Stimulated activated naive CD4-positive, alpha-beta T cell (primary cell): ENCODE results near the gene BSND.
A peak's percentile ranks its signal among the peaks of the same experiment; 100 is the strongest.
"Not testable (repeated sequence)": the region's sequence is repeated elsewhere in the genome, so short reads cannot be mapped to it uniquely, and the experiment has no call there.

Experiments
- DNase-seq, 6 experiments: peaks; one replicate each; lab custom pipeline; 2025; lab: John Stamatoyannopoulos, UW

Gene BSND

DNA sequence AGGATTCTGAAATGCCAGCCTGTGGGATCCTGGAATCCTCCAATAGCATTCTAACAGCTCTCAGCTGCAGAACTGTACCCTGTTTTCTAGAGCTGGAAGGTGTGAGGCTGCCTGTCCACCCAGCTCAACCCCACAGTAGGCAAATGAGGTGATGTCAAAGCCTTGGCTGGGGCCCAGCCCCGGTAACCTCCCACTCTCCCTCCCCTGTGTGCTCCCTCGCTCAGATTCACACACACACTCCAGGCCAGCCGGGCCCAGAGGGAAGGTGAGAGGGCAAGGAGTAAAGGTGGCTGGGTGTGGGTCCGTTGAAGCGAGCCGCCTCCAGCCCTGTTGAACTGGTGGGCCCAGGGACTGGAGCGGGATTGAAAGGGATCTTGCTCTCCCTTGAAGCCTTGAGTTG, at the start of gene BSND:
Gene BSND (plus strand): TSS at position 257 of the 400 bp plus-strand sequence. CDS start 254 bp downstream, outside the sequence.
- DNase-seq = no peak

DNA sequence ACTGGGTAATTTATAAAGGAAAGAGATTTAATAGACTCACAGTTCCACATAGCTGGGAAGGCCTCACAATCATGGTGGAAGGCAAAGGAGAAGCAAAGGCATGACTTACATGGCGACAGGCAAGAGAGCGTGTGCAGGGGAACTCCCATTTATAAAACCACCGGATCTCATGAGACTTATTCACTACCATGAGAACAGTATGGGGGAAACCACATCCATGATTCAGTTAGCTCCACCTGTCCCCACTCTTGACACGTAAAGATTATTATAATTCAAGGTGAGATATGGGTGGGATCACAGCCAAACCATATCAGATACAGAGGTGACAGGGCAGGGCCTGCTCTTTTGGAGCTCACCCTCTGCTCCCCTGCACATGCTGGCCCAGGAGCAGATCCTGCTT, 49.7 kb upstream of the BSND start:
- no peak for DNase-seq

DNA sequence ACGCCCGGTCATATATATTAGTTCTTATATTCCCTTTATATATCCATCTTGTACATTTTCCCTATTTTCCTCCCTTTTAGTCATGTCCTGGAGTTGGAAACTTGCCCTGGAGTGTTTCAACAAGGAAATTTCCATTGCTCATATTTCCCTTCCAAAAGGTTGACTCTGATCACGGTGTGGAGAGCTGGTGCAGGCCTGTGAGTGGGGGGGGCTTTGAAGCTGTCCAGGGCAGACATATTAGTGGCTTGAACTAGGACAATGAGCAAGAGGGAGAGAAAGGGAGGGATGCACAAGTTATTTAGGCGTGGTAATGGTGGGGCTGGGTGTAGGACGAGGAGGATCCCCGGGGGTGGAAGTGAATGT, 48.7 kb upstream of the BSND start:
- DNase-seq = no peak

DNA sequence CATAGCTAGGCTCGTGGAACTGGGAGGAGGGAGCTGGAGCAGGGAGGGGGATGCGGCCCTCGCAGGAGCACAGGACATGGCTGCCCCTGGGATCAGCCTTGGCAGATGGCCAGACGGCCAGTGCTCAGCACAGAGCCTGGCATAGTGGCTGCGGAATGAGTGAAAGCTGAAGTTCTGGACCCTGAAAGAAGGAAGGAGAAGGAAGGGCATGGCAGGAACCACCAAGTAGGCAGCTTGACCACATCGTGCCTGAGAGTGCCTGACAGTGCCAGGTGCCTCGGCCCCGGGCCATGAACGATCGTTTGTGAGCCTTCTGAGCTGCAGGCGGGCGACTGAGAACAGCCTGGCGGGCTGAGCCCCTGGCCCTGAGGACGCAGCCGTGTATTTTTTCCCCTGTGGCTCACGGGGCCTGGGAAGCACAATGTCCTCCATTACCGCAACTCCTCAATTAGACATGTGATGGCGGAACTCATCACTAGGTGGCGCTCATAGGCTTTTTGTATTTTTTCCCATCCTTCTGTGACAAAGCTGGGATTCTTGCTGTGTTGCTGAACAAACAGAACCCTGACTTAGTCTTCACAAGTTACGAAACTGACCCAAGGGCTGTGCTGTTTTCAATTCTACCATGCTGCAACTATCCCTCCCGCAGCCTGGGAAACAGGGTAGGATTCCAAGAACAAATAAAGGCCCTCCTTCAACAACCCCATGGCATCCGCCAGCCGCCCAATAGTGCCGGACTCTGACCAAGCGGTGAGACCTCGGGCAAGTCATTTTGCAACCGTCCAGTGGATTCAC, 48.2 kb upstream of the BSND start:
- peak in 3 of 6 experiments; percentile 1 to 13 (median 11) for DNase-seq

DNA sequence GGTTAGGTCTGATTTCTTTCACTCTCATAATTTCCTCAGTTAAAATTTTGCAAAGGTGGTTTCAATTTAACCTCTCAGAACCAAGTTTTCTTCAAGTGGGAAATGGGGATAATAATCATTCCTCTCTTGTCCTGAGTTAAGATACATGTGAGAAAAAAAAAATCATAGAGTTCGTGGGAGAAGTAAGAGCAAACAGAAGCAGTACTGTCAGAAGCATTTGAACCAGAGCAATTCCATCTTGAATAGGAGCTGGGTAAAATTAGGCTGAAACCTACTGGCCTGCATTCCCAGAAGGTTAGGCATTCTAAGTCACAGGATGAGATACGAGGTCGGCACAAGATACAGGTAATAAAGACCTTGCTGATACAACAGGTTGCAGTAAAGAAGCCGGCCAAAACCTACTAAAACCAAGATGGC, 46.9 kb upstream of the BSND start:
- DNase-seq = no peak

DNA sequence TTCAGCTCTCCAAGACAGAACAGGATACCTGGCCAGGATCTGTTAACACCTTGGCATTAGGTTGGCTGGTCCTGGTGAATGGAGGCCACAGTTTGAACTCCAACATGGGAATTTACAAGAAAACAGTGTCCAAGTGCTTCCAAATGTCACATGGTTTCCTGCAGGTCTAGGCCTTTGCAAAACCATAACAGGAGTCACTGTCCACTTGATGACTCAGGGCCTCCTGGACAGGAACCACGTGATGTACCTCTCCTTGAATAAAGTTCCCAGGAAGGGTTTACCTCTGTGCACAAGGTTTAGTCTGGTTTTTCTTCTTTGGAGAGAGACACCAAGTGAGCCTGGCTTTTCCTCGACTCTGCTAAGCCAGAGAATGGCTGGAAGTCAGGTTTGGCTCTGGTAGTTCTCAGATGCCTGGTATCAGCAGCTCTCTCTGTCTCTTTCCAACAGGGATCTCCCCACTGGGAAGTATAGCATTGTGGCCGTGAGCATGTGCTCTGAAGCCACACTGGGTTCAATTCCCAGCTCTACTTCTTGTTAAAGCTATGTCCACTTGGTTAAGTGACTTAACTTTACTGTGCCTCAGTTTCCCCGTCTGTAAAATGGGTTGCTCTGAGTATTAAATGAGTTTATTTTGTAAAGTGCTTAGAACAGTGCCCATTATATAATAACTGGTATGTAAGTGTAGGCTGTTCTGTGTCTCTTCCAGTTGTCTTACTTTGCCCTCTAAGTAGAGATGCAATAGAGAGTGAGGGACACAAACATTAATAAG, 45.6 kb upstream of the BSND start:
- no peak for DNase-seq

DNA sequence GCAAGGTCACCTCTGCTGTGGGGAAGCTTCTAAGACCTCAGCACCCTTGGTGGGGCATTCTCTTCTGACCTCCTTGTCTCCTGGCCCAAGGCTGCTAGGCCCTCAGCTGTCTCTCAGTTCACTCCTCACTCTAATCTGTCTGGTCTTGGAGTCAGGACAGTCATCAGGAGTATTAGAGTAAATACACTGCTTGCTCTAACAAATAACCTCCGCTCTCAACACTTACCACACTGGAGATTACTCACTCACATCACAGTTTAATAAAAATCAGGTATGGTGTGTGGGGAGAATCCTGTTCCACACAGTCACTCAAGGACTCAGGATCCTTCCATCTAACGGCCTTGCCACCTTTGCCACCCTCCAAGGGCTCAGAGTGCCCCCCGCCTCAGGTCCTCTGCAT, 44.9 kb upstream of the BSND start:
- no peak for DNase-seq

DNA sequence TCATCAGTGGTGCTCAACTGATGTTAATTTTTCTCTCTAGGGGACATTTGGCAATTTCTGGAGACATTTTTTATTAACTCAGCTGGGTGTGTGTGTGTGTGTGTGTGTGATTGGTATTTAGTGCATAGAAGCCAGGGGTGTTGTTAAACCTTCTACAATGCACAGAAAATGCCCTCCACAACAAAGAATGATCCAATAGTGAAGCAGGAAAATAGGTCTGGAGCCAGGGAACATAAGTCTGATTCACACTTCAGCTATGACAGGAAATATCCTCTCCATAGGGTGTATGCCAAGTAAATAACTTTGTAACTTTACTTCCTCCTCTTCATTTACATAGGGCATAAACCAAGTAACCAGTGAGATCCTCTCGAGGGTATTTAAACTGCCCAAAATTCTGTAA, 43.4 kb upstream of the BSND start:
- DNase-seq = no peak

DNA sequence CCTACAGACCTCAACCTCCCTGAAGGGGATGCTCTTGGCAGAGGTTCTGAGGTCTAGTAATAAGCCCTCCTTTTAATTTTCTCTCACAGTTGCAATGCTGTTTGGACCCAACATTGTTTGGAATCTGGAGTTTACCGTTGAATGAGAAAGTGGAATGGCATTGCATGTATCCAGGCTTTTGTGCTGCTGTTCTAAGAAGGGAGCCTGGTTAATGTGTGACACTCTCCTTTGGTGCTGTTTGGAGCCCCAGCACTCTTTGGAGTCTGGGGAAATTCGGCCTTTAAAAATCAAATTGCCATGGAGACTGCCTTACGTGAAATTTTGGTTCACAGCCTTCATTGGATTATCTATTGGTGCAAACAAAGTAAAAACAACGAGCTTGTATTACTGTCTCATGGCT, 42.0 kb upstream of the BSND start:
- DNase-seq = no peak

DNA sequence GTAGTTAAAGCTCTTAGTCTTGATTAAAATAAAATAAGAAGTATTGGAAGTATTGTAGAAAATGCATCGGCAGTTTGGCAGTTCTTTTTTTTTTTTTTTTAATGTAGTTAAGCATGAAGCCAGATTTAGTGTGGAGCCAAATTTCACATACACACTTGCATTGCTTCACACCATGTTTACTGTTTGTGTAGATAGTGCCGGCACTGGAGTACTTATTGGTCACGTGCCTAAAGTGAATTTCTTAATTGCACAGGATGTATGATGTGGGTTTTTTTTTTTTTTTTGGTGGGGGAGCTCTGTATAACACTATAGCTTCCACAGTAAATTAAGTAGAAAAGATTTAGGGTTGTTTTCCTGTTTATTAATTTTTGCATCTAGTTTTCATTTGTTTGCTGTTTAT, 39.5 kb upstream of the BSND start:
- DNase-seq = no peak

DNA sequence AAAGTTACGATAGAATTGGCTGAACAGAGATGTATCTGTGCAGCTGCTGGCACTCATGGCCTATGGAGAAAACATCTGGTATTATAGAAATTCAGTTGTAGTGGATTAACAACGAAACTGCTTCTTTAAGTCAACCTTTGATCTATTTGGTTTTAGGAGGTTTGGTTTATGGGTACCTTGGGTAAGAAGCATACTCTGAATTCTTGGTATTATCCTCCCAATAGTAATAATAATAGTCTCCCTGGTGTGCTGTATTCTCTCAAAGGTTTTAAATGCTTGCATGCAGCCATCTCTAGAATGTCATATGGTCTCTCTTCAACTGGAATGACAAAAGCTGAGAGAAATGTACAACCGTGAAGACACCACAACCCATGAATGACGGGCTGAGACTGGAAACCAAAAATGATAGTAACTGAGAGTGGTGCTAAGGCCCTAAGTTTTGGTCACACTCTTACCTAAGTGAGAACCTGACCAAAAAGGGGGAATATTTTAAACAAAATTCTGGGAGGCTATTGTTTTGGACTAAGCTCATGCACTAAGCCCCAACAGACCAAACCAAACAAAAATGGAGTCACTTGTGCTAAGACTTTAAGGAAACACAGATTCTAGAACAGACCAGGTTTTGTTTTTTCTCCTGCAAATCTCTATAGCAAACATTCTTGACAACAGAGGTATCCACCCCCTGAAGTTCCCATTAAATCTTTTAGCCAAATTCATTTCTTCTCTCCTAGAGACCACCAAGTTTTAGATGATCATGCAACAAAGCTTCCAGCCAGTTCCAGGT, 35.9 kb upstream of the BSND start:
- DNase-seq = no peak

DNA sequence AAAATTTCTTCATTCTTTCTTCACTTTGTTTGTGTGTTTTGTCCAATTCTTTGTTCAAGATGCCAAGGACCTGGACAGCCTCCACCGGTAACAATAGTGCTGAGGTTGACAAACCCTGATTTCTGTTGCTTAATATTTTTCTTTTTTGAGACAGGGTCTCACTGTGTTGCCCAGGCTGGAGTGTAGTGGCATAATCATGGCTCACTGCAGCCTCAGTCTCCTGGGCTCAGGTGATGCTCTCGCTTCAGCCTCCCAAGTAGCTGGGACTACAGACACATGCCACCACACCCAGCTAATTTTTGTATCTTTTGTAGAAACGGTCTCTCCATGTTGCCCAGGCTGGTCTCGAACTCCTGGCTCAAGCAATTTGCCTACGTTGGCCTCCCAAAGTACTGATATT, 34.9 kb upstream of the BSND start:
- not testable (repeated sequence) for DNase-seq

DNA sequence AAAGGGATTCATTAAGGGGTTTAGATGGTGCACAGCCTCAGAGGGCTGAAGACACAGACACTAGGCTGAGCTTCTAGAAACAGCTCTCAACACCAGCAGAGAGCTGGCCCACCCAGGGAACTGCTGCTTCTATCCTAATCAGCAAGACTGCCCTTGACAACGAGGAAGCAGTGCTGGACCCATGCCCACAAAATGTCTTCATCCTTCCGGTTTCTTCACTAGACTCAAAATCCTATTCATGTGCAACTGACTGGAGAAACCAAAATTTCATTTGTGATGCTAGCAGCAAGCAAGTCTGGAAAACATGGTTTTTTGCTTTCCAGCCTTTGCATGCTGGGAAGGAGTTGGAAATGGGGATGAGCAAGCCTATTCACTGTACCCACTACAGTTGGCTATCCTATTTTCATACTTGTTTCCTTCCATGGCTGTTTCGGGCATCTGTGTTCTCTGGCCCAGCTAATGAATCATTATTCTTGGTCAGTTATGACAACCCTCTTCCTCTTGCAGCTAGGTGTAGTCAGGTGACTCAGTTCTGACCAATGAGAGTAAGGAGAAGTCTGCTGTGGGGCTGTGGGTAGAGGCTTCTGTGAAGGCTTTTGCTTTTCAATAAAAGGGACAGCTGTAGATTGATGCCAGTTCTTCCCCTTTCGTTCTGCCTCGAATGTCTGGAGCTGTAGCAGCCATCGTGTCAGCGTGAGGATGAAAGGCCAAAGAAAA, 33.0 kb upstream of the BSND start:
- no peak for DNase-seq

DNA sequence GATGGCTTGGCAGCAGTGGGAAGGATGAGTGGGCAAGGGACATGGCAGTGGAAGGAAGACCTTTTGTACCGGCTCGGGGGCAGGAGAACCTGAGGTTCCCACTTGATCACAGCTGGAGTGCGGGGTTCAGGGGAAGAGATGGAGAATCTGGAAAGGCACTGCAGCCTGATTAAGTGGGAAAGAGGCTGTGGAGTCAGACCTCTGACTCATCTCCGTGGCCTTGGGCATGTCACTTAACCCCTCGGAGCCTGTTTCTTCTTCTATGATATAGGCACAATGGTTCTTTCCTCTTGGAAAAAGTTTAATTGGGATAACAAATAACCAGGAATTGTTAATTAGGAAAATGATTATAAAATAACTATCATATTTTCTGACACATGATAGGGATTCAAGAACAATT, 31.4 kb upstream of the BSND start:
- DNase-seq = no peak

DNA sequence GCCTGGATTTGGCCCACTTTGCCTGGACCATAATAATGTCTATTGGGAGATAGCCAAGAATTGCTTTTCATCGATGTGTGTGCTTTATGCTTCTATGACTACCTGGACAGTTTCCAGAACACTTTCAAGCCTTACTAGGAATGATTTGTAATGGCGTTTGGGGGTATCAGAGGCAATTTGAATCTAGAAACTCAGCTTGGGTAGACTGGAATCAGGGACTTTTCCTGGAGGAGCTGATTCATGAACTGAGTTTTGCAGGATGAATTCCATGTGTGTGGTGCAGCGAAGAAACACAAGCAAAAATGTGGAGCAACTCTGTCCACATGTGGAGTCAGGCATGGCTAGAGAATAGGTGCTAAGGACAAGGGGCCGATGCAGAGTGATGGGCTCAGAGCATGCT, 30.2 kb upstream of the BSND start:
- DNase-seq = no peak

DNA sequence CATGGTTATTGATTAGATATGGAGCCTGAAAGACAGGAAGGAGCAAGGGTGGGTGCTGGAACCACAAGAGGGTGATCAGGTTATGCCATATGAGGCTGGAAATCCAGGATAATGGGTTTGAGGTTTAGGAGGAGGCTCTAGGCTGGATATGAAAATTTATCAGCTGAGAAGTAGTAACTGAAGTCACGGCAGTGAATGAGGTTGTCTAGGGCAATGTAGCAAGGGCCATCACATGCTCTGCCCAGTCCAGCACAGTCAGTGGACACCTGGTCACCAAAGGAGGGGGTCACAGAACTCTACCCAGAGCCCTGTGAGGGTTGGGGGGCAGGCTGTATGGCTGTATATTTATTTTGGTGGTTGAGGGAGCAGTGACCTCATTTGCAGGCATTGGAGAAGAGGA, 28.9 kb upstream of the BSND start:
- no peak for DNase-seq

DNA sequence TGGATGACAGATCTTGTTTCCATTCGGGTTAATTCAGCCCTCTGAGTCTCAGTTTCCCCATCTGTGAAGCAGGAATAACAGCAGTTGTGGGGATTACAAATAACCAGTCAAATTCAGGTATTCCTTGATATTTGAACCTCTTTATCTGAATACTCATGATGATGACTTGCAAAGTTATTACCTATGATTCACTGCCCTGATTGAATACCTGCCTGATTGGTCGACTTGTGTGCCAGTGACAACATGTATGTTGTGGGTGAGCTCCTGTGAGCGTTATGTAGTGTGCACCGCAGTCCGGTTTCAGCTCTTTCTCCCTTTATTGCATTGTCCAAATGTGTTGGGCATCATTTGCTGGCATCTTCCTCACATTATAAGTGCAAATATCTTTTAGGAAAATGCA, 27.8 kb upstream of the BSND start:
- no peak for DNase-seq

DNA sequence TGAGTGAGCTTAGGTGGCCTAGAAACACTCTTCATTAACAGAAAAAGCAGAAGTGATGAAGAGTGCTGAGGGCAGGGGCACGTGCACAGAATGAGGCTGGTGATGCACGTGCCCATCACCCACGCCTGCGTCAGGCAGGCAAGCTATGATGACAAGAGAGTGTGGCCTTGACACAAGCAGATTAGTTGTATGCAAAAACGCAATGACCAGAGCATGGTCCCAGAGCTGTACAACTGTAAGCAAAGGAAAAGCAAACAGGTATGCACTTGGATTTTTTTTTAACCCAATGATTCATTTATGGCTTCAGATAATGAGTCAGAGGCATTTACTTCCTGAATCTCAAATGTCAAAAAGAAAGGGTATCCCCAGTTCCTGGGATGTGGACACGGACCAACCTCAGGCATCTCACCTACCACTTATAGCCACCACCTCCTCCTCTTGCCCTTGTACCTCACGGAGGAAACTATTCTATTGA, 27.4 kb upstream of the BSND start:
- DNase-seq = no peak

DNA sequence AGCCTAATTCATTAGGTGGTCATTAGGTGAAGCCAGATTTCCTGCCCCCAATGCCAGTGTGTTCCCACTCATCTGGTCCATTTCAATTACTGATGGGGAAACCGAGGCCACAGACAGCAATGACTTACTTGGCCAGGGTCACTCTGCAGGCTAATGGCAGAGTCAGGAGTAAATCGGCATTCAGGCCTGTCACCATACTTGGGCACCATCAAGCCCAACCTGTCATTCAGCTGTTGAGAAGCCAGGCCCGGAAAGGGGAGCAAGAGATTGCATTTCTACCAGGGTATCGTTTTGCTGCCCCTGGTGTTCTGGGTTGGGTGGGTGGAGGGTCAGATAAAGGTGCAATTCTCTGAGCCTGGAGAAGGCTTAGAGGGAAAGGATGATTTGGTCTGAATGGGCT, 26.3 kb upstream of the BSND start:
- DNase-seq = no peak

DNA sequence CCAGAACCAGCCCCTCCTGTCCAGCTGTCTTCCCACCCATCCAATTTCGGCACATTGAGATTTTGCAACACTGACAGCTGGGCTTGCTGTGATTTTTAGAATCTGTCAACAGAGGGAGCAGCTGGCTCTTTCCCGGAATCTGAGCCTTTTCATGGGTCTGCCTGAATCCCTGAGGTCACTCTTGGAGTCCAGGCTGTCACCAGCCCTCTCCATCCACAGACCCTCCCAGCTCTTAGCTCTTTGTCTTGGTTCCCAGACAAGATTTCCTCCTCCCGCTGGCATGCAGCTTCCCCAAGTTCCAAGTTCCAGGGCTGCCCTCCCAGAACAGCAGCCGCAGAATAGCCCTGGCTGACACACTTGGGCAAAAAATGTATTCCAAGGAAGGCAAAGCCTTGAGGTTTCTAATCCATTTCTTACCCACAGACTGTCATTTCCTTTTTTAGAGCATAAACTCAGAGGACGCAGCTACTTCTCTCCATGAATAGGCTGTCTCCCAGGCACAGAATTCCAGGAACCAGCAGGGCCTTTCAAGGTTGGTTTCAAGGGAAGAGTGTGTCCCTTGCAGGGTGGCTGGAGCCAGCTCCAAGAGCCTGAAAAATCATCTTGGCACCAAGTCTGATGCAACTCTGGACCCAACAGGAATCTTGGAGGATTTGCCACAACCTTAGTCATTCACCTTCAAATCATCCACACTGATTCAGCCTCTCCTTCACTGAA, 25.4 kb upstream of the BSND start:
- DNase-seq = no peak

DNA sequence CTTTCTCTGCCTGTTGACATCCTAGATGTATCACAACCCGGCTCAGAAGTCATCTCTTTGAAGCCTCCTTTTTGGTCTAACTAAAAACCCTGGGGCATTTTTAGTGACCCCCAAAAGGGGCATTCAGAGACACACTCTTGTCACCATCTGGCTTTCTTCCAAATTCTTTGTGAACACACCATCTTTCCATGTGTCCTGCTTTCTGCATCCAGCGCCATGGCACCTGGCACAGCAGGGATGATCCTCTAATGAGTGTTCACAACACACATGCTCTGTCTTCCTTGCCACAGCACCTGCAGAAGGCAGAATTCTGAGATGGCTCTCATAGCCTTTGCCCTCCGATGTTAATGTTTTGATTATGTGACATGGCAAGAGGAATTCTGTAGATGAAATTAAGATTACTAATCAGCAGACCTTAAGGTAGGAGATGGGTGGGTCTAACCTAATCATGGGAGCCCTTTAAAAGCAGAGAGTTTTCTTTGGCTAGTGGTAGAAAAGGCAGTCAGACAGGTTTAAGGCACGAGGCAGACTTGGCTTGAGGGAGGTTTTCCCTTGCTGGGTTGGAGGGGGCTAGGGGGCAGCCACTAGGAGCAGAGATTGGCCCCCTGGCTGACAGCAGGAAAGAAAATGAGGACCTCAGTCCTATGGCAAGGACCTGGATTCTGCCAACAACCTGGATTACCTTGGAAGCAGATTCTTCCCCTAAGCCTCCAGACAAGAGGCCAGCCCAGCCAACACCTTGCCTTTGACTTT, 23.2 kb upstream of the BSND start:
- no peak for DNase-seq
